ENCODE data around the gene ARFIP1.

ARFIP1 gene

GRCh38 chr4:152943672-152944071, 163.9 kb downstream of the ARFIP1 start:
- Histone ChIP-seq H3K9me3 (replicated peaks in 1 of 2; ENCODE audit: control insufficient read depth in 2 of 2, insufficient read depth in 1 of 2, low read depth in 1 of 2, low read length in 2 of 2) (peaks cover 0 to 10% of the 10 kb centered on the region in 2 donors), H3K18ac (ENCODE audit: low read length) (no peak overlapping the region), H3K4ac (ENCODE audit: low read length) (no peak overlapping the region), H3K23ac (ENCODE audit: low read depth, low read length, poor library complexity) (no peak overlapping the region), H2BK120ac (ENCODE audit: low read depth, low read length) (no peak overlapping the region), H3K4me3 (ENCODE audit: low read length in 2 of 2) (no peak overlapping the region), H2AFZ (ENCODE audit: low read length) (no peak overlapping the region), H3K79me1 (ENCODE audit: low read depth, low read length) (no peaks in the 10 kb centered on the region), H3K27ac (replicated peaks; ENCODE audit: low read length) (no peak overlapping the region), H2BK5ac (ENCODE audit: low read length) (no peak overlapping the region), H4K91ac (ENCODE audit: low read depth, low read length, poor library complexity) (no peak overlapping the region), H3K4me2 (ENCODE audit: insufficient read depth, low read length, poor library complexity, severe bottlenecking) (no peak overlapping the region), H2BK15ac (ENCODE audit: low read length) (no peak overlapping the region), H3K14ac (ENCODE audit: low read length) (no peak overlapping the region), H2AK5ac (ENCODE audit: low read depth, low read length) (no peak overlapping the region), H3K4me1 (ENCODE audit: control insufficient read depth in 2 of 2, insufficient read depth in 1 of 2, low read depth in 1 of 2, low read length in 2 of 2) (peaks cover 0 to 2% of the 10 kb centered on the region in 2 donors), H3K36me3 (replicated peaks in 1 of 2; ENCODE audit: control insufficient read depth in 2 of 2, insufficient read depth in 2 of 2, low read length in 2 of 2) (no peaks in the 10 kb centered on the region), H3K9ac (ENCODE audit: low read depth, low read length, poor library complexity) (no peak overlapping the region), H2BK12ac (ENCODE audit: low read length) (no peak overlapping the region), H4K8ac (ENCODE audit: low read depth, low read length) (no peak overlapping the region), H3K27me3 (ENCODE audit: control insufficient read depth in 3 of 3, insufficient read depth in 3 of 3, low read depth in 1 of 3, low read length in 3 of 3) (peaks cover 0 to 18% (median 2%) of the 10 kb centered on the region in 3 experiments)
- no CpG with 5 or more reads among the region's 6 CpGs for WGBS, 2 donors (ENCODE audit: extremely low coverage in 2 of 2, insufficient read length in 2 of 2, insufficient replicate concordance in 1 of 2)
- DNase-seq (ENCODE audit: low spot score) = no peak

- no peak overlapping the region for H2BK5ac ChIP-seq (ENCODE audit: low read length)
- H3K23ac ChIP-seq (ENCODE audit: low read depth, low read length, poor library complexity) = no peak overlapping the region
- H2BK15ac ChIP-seq (ENCODE audit: low read length) = no peak overlapping the region
- H3K18ac ChIP-seq (ENCODE audit: low read length) = no peak overlapping the region
- peaks cover 0 to 7% (median 0%) of the 10 kb centered on the region in 3 experiments for H3K27me3 ChIP-seq (ENCODE audit: control insufficient read depth in 3 of 3, insufficient read depth in 3 of 3, low read depth in 1 of 3, low read length in 3 of 3)
- no peak overlapping the region for H3K4me2 ChIP-seq (ENCODE audit: insufficient read depth, low read length, poor library complexity, severe bottlenecking)
- H2BK12ac ChIP-seq (ENCODE audit: low read length) = no peak overlapping the region
- H3K79me1 ChIP-seq (ENCODE audit: low read depth, low read length) = no peaks in the 10 kb centered on the region
- H3K4me3 ChIP-seq (ENCODE audit: low read length in 2 of 2) = no peak overlapping the region
- H4K91ac ChIP-seq (ENCODE audit: low read depth, low read length, poor library complexity) = no peak overlapping the region
- no peak for DNase-seq (ENCODE audit: low spot score)
- H2AFZ ChIP-seq (ENCODE audit: low read length) = no peak overlapping the region
- H3K9ac ChIP-seq (ENCODE audit: low read depth, low read length, poor library complexity) = no peak overlapping the region
- no peak overlapping the region for H2AK5ac ChIP-seq (ENCODE audit: low read depth, low read length)
- peaks cover 0 to 3% of the 10 kb centered on the region in 2 donors for H3K4me1 ChIP-seq (ENCODE audit: control insufficient read depth in 2 of 2, insufficient read depth in 1 of 2, low read depth in 1 of 2, low read length in 2 of 2)
- WGBS, 2 donors (ENCODE audit: extremely low coverage in 2 of 2, insufficient read length in 2 of 2, insufficient replicate concordance in 1 of 2) = no CpG with 5 or more reads among the region's 4 CpGs
- no peaks in the 10 kb centered on the region for H3K36me3 ChIP-seq (replicated peaks in 1 of 2; ENCODE audit: control insufficient read depth in 2 of 2, insufficient read depth in 2 of 2, low read length in 2 of 2)
- no peak overlapping the region for H4K8ac ChIP-seq (ENCODE audit: low read depth, low read length)
- no peak overlapping the region for H3K14ac ChIP-seq (ENCODE audit: low read length)
- H3K4ac ChIP-seq (ENCODE audit: low read length) = no peak overlapping the region
- H2BK120ac ChIP-seq (ENCODE audit: low read depth, low read length) = no peak overlapping the region
- no peaks in the 10 kb centered on the region for H3K9me3 ChIP-seq (replicated peaks in 1 of 2; ENCODE audit: control insufficient read depth in 2 of 2, insufficient read depth in 1 of 2, low read depth in 1 of 2, low read length in 2 of 2)
- no peak overlapping the region for H3K27ac ChIP-seq (replicated peaks; ENCODE audit: low read length)
Measured at GRCh38 chr4:152944666-152945320, 165.0 kb downstream of the ARFIP1 start.

- H3K9me3 ChIP-seq (replicated peaks in 1 of 2; ENCODE audit: control insufficient read depth in 2 of 2, insufficient read depth in 1 of 2, low read depth in 1 of 2, low read length in 2 of 2) = no peaks in the 10 kb centered on the region
- no peak overlapping the region for H3K4me3 ChIP-seq (ENCODE audit: low read length in 2 of 2)
- no peak overlapping the region for H2BK5ac ChIP-seq (ENCODE audit: low read length)
- H2AK5ac ChIP-seq (ENCODE audit: low read depth, low read length) = no peak overlapping the region
- H3K23ac ChIP-seq (ENCODE audit: low read depth, low read length, poor library complexity) = no peak overlapping the region
- H3K27ac ChIP-seq (replicated peaks; ENCODE audit: low read length) = no peak overlapping the region
- H2BK15ac ChIP-seq (ENCODE audit: low read length) = no peak overlapping the region
- H3K4me1 ChIP-seq (ENCODE audit: control insufficient read depth in 2 of 2, insufficient read depth in 1 of 2, low read depth in 1 of 2, low read length in 2 of 2) = peaks cover 0 to 5% of the 10 kb centered on the region in 2 donors
- no peak overlapping the region for H3K4ac ChIP-seq (ENCODE audit: low read length)
- WGBS, 2 donors (ENCODE audit: extremely low coverage in 2 of 2, insufficient read length in 2 of 2, insufficient replicate concordance in 1 of 2) = no CpG with 5 or more reads among the region's 9 CpGs
- no peak overlapping the region for H4K8ac ChIP-seq (ENCODE audit: low read depth, low read length)
- H2AFZ ChIP-seq (ENCODE audit: low read length) = no peak overlapping the region
- no peaks in the 10 kb centered on the region for H3K79me1 ChIP-seq (ENCODE audit: low read depth, low read length)
- no peak overlapping the region for H2BK12ac ChIP-seq (ENCODE audit: low read length)
- DNase-seq (ENCODE audit: low spot score) = no peak
- H3K27me3 ChIP-seq (ENCODE audit: control insufficient read depth in 3 of 3, insufficient read depth in 3 of 3, low read depth in 1 of 3, low read length in 3 of 3) = peaks cover 0 to under 1% (median 0%) of the 10 kb centered on the region in 3 experiments
- H3K9ac ChIP-seq (ENCODE audit: low read depth, low read length, poor library complexity) = no peak overlapping the region
- H3K36me3 ChIP-seq (replicated peaks in 1 of 2; ENCODE audit: control insufficient read depth in 2 of 2, insufficient read depth in 2 of 2, low read length in 2 of 2) = no peaks in the 10 kb centered on the region
- no peak overlapping the region for H4K91ac ChIP-seq (ENCODE audit: low read depth, low read length, poor library complexity)
- H3K14ac ChIP-seq (ENCODE audit: low read length) = no peak overlapping the region
- no peak overlapping the region for H3K18ac ChIP-seq (ENCODE audit: low read length)
- no peak overlapping the region for H3K4me2 ChIP-seq (ENCODE audit: insufficient read depth, low read length, poor library complexity, severe bottlenecking)
- H2BK120ac ChIP-seq (ENCODE audit: low read depth, low read length) = no peak overlapping the region
Measured at GRCh38 chr4:152945639-152946038, 165.9 kb downstream of the ARFIP1 start.

GRCh38 chr4:152946446-152946845, 166.7 kb downstream of the ARFIP1 start:
- Histone ChIP-seq H3K18ac (ENCODE audit: low read length) (no peak overlapping the region), H3K9me3 (replicated peaks in 1 of 2; ENCODE audit: control insufficient read depth in 2 of 2, insufficient read depth in 1 of 2, low read depth in 1 of 2, low read length in 2 of 2) (no peaks in the 10 kb centered on the region)
- WGBS, 2 donors (ENCODE audit: extremely low coverage in 2 of 2, insufficient read length in 2 of 2, insufficient replicate concordance in 1 of 2) = no CpG with 5 or more reads among the region's 4 CpGs

More at GRCh38 chr4:152946446-152946845, 166.7 kb downstream of the ARFIP1 start:
- Histone ChIP-seq H3K4me2 (ENCODE audit: insufficient read depth, low read length, poor library complexity, severe bottlenecking) (no peak overlapping the region), H4K8ac (ENCODE audit: low read depth, low read length) (no peak overlapping the region), H2BK12ac (ENCODE audit: low read length) (no peak overlapping the region), H3K14ac (ENCODE audit: low read length) (no peak overlapping the region), H3K4me1 (ENCODE audit: control insufficient read depth in 2 of 2, insufficient read depth in 1 of 2, low read depth in 1 of 2, low read length in 2 of 2) (peaks cover 0 to 7% of the 10 kb centered on the region in 2 donors), H2BK5ac (ENCODE audit: low read length) (no peak overlapping the region), H4K91ac (ENCODE audit: low read depth, low read length, poor library complexity) (no peak overlapping the region), H2BK120ac (ENCODE audit: low read depth, low read length) (no peak overlapping the region), H2AK5ac (ENCODE audit: low read depth, low read length) (no peak overlapping the region), H3K36me3 (replicated peaks in 1 of 2; ENCODE audit: control insufficient read depth in 2 of 2, insufficient read depth in 2 of 2, low read length in 2 of 2) (no peaks in the 10 kb centered on the region), H3K4ac (ENCODE audit: low read length) (no peak overlapping the region), H3K27me3 (ENCODE audit: control insufficient read depth in 3 of 3, insufficient read depth in 3 of 3, low read depth in 1 of 3, low read length in 3 of 3) (no peaks in the 10 kb centered on the region), H3K9ac (ENCODE audit: low read depth, low read length, poor library complexity) (no peak overlapping the region), H3K23ac (ENCODE audit: low read depth, low read length, poor library complexity) (no peak overlapping the region), H3K27ac (replicated peaks; ENCODE audit: low read length) (no peak overlapping the region), H2AFZ (ENCODE audit: low read length) (no peak overlapping the region), H2BK15ac (ENCODE audit: low read length) (no peak overlapping the region), H3K79me1 (ENCODE audit: low read depth, low read length) (no peaks in the 10 kb centered on the region), H3K4me3 (ENCODE audit: low read length in 2 of 2) (no peak overlapping the region)
- no peak for DNase-seq (ENCODE audit: low spot score)

Measured in neuronal stem cell (in vitro differentiated cells).